ENCODE measurements around the gene KLK2. TPM values are rescaled to one million over a fixed set of nuclear protein-coding genes. Genes with fewer than 3 reads are reported as not detected.

KLK2 gene
- total and polyA plus RNA-seq, 3 donors from 2014 or later: 19.3 to 38.3 (median 30.7) TPM

GRCh38 chr19:50830266-50831025 is 42.8 kb upstream of the KLK2 start:
- TF ChIP-seq, protein P1, sequence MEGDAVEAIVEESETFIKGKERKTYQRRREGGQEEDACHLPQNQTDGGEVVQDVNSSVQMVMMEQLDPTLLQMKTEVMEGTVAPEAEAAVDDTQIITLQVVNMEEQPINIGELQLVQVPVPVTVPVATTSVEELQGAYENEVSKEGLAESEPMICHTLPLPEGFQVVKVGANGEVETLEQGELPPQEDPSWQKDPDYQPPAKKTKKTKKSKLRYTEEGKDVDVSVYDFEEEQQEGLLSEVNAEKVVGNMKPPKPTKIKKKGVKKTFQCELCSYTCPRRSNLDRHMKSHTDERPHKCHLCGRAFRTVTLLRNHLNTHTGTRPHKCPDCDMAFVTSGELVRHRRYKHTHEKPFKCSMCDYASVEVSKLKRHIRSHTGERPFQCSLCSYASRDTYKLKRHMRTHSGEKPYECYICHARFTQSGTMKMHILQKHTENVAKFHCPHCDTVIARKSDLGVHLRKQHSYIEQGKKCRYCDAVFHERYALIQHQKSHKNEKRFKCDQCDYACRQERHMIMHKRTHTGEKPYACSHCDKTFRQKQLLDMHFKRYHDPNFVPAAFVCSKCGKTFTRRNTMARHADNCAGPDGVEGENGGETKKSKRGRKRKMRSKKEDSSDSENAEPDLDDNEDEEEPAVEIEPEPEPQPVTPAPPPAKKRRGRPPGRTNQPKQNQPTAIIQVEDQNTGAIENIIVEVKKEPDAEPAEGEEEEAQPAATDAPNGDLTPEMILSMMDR (IDR thresholded peaks at IDR 0.05): no peak
- no peak for TF ChIP-seq POLR2A (IDR thresholded peaks at IDR 0.05)
- 49 to 56% methylated on average over 12 to 17 of the region's 17 CpGs for WGBS, 2 donors
- intact Hi-C loops (cut with DNase I; ENCODE audit: low total_unique reads): no loop called here
- no peaks in the 10 kb centered on the region for H3K36me3 ChIP-seq (ENCODE audit: low read depth, missing control alignments)
- peaks cover 2% of the 10 kb centered on the region for H3K4me1 ChIP-seq
- no peaks in the 10 kb centered on the region for H3K9me3 ChIP-seq
- H3K27me3 ChIP-seq: no peaks in the 10 kb centered on the region
- H3K4me3 ChIP-seq: no peak overlapping the region
- DNase-seq: no peak
- H3K27ac ChIP-seq: no peak overlapping the region

DNA sequence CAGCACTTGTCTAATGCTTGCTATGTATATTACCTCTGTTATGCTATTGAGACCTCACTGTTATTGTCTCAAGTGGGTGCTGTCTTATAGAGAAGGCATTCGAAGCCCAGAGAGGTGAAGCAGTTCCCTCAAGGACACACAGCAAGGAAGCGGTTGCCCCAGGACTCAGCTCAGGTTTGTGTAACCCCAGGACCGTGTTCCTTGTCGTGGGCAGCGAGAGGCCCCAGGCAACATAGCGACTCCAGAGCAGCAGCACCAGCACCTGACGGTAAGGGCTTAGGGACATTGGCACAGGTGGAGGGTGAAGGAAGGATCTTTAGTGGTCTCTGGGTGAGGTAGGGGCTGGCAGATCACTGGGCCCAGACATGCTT is 42.2 kb upstream of the KLK2 start:
- H3K4me3 ChIP-seq: no peak overlapping the region
- peaks cover 4% of the 10 kb centered on the region for H3K4me1 ChIP-seq
- H3K9me3 ChIP-seq: no peaks in the 10 kb centered on the region
- no peaks in the 10 kb centered on the region for H3K36me3 ChIP-seq (ENCODE audit: low read depth, missing control alignments)
- TF ChIP-seq, protein P1 (IDR thresholded peaks at IDR 0.05): no peak
- TF ChIP-seq POLR2A (IDR thresholded peaks at IDR 0.05): no peak
- no peak for DNase-seq
- no peaks in the 10 kb centered on the region for H3K27me3 ChIP-seq
- WGBS, 2 donors: 88 to 91% methylated on average over 6 to 7 of the region's 7 CpGs
- intact Hi-C loops (cut with DNase I; ENCODE audit: low total_unique reads): no loop called here
- H3K27ac ChIP-seq: no peak overlapping the region

- Histone ChIP-seq H3K36me3 (ENCODE audit: low read depth, missing control alignments) (no peaks in the 10 kb centered on the region), H3K27ac (no peak overlapping the region), H3K4me1 (peaks cover 4% of the 10 kb centered on the region), H3K27me3 (no peaks in the 10 kb centered on the region), H3K9me3 (no peaks in the 10 kb centered on the region), H3K4me3 (no peak overlapping the region)
- 90 to 91% methylated on average over 8 of the region's 8 CpGs for WGBS, 2 donors
- DNase-seq: no peak
- TF ChIP-seq POLR2A (IDR thresholded peaks at IDR 0.05): no peak
- TF ChIP-seq, protein P1 (IDR thresholded peaks at IDR 0.05): no peak
- intact Hi-C loops (cut with DNase I; ENCODE audit: low total_unique reads): no loop called here
Observed at GRCh38 chr19:50832666-50833065, 40.6 kb upstream of the KLK2 start.

- no peak for TF ChIP-seq POLR2A (IDR thresholded peaks at IDR 0.05)
- TF ChIP-seq, protein P1 (IDR thresholded peaks at IDR 0.05): no peak
- H3K9me3 ChIP-seq: no peaks in the 10 kb centered on the region
- 53 to 66% methylated on average over 8 of the region's 8 CpGs for WGBS, 2 donors
- DNase-seq: no peak
- H3K4me1 ChIP-seq: peaks cover 4% of the 10 kb centered on the region
- H3K27ac ChIP-seq: no peak within 1 kb of the TSS
- H3K27me3 ChIP-seq: no peaks in the 10 kb centered on the region
- H3K36me3 ChIP-seq (ENCODE audit: low read depth, missing control alignments): no peaks in the 10 kb centered on the region
- intact Hi-C loops (cut with DNase I; ENCODE audit: low total_unique reads): no loop called here
- H3K4me3 ChIP-seq: no peak within 1 kb of the TSS
Observed at GRCh38 chr19:50833117-50833801, 40.0 kb upstream of the KLK2 start, which contains the start of gene KLK15. Gene KLK15 (minus strand): TSS chr19:50833574. CDS start chr19:50831492, 2,082 bp downstream.
